ENCODE results near the gene ITSN2. TPM values are rescaled to one million over a fixed set of nuclear protein-coding genes. Genes with fewer than 3 reads are reported as not detected.

ITSN2 gene
- total and polyA plus RNA-seq, 2 of the 8 experiments (the other 6 are each of a cell fraction or from before 2014, with no cell fraction given): 9.3 to 17.0 TPM

- no peak overlapping the region for H3K4me3 ChIP-seq (ENCODE audit: extremely low read depth in 1 of 4, insufficient read depth in 2 of 4, low read depth in 3 of 4, low read length in 4 of 4)
- no peak overlapping the region for H3K4ac ChIP-seq (replicated peaks; ENCODE audit: insufficient read length, low read depth, low read length)
- H3K27me3 ChIP-seq (replicated peaks in 1 of 4; ENCODE audit: control insufficient read depth in 3 of 4, extremely low read depth in 1 of 4, insufficient read depth in 3 of 4, low read length in 3 of 4): no peaks in the 10 kb centered on the region
- H4K5ac ChIP-seq (ENCODE audit: insufficient read length, low read depth, low read length): no peak overlapping the region
- no peaks in the 10 kb centered on the region for H3K79me2 ChIP-seq (ENCODE audit: control insufficient read depth in 1 of 2, insufficient read depth in 2 of 2, low read length in 2 of 2)
- H2BK5ac ChIP-seq (ENCODE audit: low read depth, low read length): no peak overlapping the region
- no peak overlapping the region for H4K91ac ChIP-seq (replicated peaks; ENCODE audit: insufficient read length, low read length)
- WGBS, 2 experiments (ENCODE audit: extremely low coverage in 1 of 2, insufficient coverage in 1 of 2, insufficient read length in 1 of 2, insufficient replicate concordance in 2 of 2, low coverage in 1 of 2, low lambda C conversion rate in 2 of 2, missing lambda C conversion rate in 1 of 2): 77% methylated on average over 7 of the region's 7 CpGs; no CpG with 5 or more reads in 1 of the 2 experiments
- H3K9me3 ChIP-seq (ENCODE audit: insufficient read depth in 2 of 2, low read depth in 1 of 2, low read length in 1 of 2): no peaks in the 10 kb centered on the region
- no peak overlapping the region for H3K4me2 ChIP-seq (ENCODE audit: insufficient read depth in 1 of 2, low read depth in 2 of 2, low read length in 2 of 2)
- no peak overlapping the region for H3K27ac ChIP-seq (ENCODE audit: low read depth, low read length)
- H3K79me1 ChIP-seq (ENCODE audit: low read depth, low read length): no peaks in the 10 kb centered on the region
- no peak overlapping the region for H2AFZ ChIP-seq (ENCODE audit: low read length)
- no peaks in the 10 kb centered on the region for H3K23me2 ChIP-seq (ENCODE audit: low read depth, low read length)
- H3K14ac ChIP-seq (ENCODE audit: insufficient read length): no peak overlapping the region
- no peak overlapping the region for H2BK12ac ChIP-seq (ENCODE audit: low read depth, low read length)
- ChIA-PET CTCF (ENCODE audit: partially characterized antibody) (interaction anchor here (0.7 to 1.1 kb wide), 2 partner anchors 124 to 341 kb away, joined by 3 to 4 read pairs; no protein-coding TSS in a partner anchor), POLR2A (ENCODE audit: partially characterized antibody) (no interaction called here)
- no peak overlapping the region for H3K23ac ChIP-seq (ENCODE audit: insufficient read length)
- H4K8ac ChIP-seq (ENCODE audit: extremely low read depth, insufficient read depth, low read length): no peak overlapping the region
- H2AK5ac ChIP-seq (ENCODE audit: low read depth, low read length): no peak overlapping the region
- no peak overlapping the region for H3K56ac ChIP-seq (replicated peaks; ENCODE audit: insufficient read length, low read depth, low read length)
- no peak for DNase-seq (ENCODE audit: low read depth in 1 of 2, low spot score in 2 of 2)
- no peak for TF ChIP-seq CHD2 (IDR thresholded peaks at IDR 0.05; ENCODE audit: low read length)
- no peak for TF ChIP-seq ATF3 (IDR thresholded peaks at IDR 0.05; ENCODE audit: insufficient read depth, low read depth, low read length)
- no peak for TF ChIP-seq MAFK (IDR thresholded peaks at IDR 0.05; ENCODE audit: low read depth, low read length)
- FAIRE-seq: no peak
- H3K4me1 ChIP-seq (replicated peaks in 1 of 4; ENCODE audit: control insufficient read depth in 3 of 4, insufficient read depth in 4 of 4, low read length in 3 of 4): no peaks in the 10 kb centered on the region
- H3K18ac ChIP-seq (ENCODE audit: extremely low read depth, low read length): no peak overlapping the region
- H2BK15ac ChIP-seq (ENCODE audit: low read length): no peak overlapping the region
- no peaks in the 10 kb centered on the region for H4K20me1 ChIP-seq (replicated peaks in 1 of 2; ENCODE audit: control insufficient read depth in 1 of 2, insufficient read depth in 2 of 2, low read length in 2 of 2)
- no peak overlapping the region for H2BK120ac ChIP-seq (replicated peaks; ENCODE audit: low read depth, low read length)
- H3K36me3 ChIP-seq (ENCODE audit: control insufficient read depth in 2 of 4, insufficient read depth in 4 of 4, low read length in 3 of 4): no peaks in the 10 kb centered on the region
- no peak overlapping the region for H3K9ac ChIP-seq (replicated peaks in 1 of 4; ENCODE audit: extremely low read depth in 1 of 4, low read depth in 3 of 4, low read length in 3 of 4)
- no peak overlapping the region for H2BK20ac ChIP-seq (ENCODE audit: low read length)
These were observed 11.7 kb upstream of the ITSN2 start for GRCh38 chr2:24372033-24372432.

Measured in H1 (cell line).